OCI-LY7 (cell line): ENCODE data around the gene MAP7D3. TPM values are rescaled to one million over a fixed set of nuclear protein-coding genes. Genes with fewer than 3 reads are reported as not detected.

Experiments used
- BruUV-seq: library from RNA; stranded (reverse); fragments of 400-500 nt; replicated peaks from 2 replicates; lab custom pipeline; 2021; lab: Mats Ljungman, UMichigan
- CTCF ChIA-PET: fragments of 300-600 bp; sonication (Branson Sonifier 250); formaldehyde crosslinking; loops from one replicate; lab custom pipeline; 2022; ENCODE audit warnings: antibody characterized with exemption; ENCODE audit not compliant: unreplicated experiment; lab: Charles Lee
- POLR2A ChIA-PET: fragments of 300-600 bp; sonication (Branson Sonifier 250); formaldehyde crosslinking; loops from one replicate; lab custom pipeline; 2022; ENCODE audit warnings: antibody characterized with exemption; lab: Charles Lee
- DNase-seq: peaks from one replicate; pipeline ENCODE4 v3.0.0-alpha.2; 2015; ENCODE audit warnings: low spot score
- H2AFZ ChIP-seq: fragments of 200-600 bp; sonication (generic), shearing (Covaris generic); 2 replicates; pipeline ENCODE4 v1.6.1; 2014; ENCODE audit warnings: mild to moderate bottlenecking, antibody characterized with exemption, low read length, moderate library complexity
- H3K27ac ChIP-seq: fragments of 200-600 bp; sonication (generic); 2 replicates; pipeline ENCODE4 v1.5.1; 2014; ENCODE audit warnings: mixed run types, low read depth, mild to moderate bottlenecking, moderate library complexity, low read length, inconsistent platforms; ENCODE audit not compliant: poor library complexity, severe bottlenecking
- H3K36me3 ChIP-seq: fragments of 200-600 bp; sonication (generic); 2 replicates; pipeline ENCODE4 v1.6.1; 2014; ENCODE audit warnings: mild to moderate bottlenecking, antibody characterized with exemption, low read length, moderate library complexity, mixed read lengths; ENCODE audit not compliant: insufficient read depth
- H3K4me1 ChIP-seq: fragments of 200-600 bp; sonication (generic); 2 replicates; pipeline ENCODE4 v1.5.1; 2014; ENCODE audit warnings: mild to moderate bottlenecking, low read length; ENCODE audit not compliant: insufficient read depth, poor library complexity, severe bottlenecking
- H3K4me2 ChIP-seq: fragments of 200-600 bp; sonication (generic); 2 replicates; pipeline ENCODE4 v1.6.1; 2014; ENCODE audit warnings: mild to moderate bottlenecking, low read length
- H3K4me3 ChIP-seq: fragments of 200-600 bp; sonication (generic); 2 replicates; pipeline ENCODE4 v1.5.1; 2014; ENCODE audit warnings: mild to moderate bottlenecking, low read depth, low read length; ENCODE audit not compliant: poor library complexity, severe bottlenecking
- H3K79me2 ChIP-seq: fragments of 200-600 bp; sonication (generic); 2 replicates; pipeline ENCODE4 v1.6.1; 2016; ENCODE audit warnings: low read depth, mild to moderate bottlenecking, low read length, moderate library complexity, mixed read lengths; ENCODE audit not compliant: insufficient read depth
- H3K9me2 ChIP-seq: fragments of 200-600 bp; sonication (generic); 2 replicates; pipeline ENCODE4 v1.6.1; 2016; ENCODE audit warnings: mild to moderate bottlenecking, low read length, mixed read lengths; ENCODE audit not compliant: insufficient read depth
- H3K9me3 ChIP-seq: fragments of 200-600 bp; sonication (generic); 2 replicates; pipeline ENCODE4 v1.6.1; 2014; ENCODE audit warnings: mild to moderate bottlenecking, mixed run types, low read length, mixed read lengths
- H4K20me1 ChIP-seq: fragments of 200-600 bp; sonication (generic); 2 replicates; pipeline ENCODE4 v1.6.1; 2014; ENCODE audit warnings: mild to moderate bottlenecking, antibody characterized with exemption, low read length, moderate library complexity, mixed read lengths; ENCODE audit not compliant: insufficient read depth
- CTCF ChIP-seq: fragments of 200-600 bp; sonication (generic); conservative IDR thresholded peaks from 2 replicates; pipeline ENCODE4 v1.5.1; 2014; ENCODE audit warnings: mild to moderate bottlenecking, antibody characterized with exemption, low read length, moderate library complexity, mixed read lengths
- EZH2phosphoT487 ChIP-seq: fragments of 200-600 bp; sonication (generic); IDR thresholded peaks from 2 replicates; pipeline ENCODE4 v1.6.1; 2018; ENCODE audit warnings: low read depth, borderline replicate concordance, mild to moderate bottlenecking, mixed run types, antibody characterized with exemption, low read length, moderate library complexity, mixed read lengths
- intact Hi-C: fragments of 100-400 bp; cut with micrococcal nuclease; formaldehyde crosslinking; loops from one replicate; pipeline ENCODE4 v1.10.0; 2022; ENCODE audit not compliant: unreplicated experiment
- total RNA-seq, 2 experiments: library from RNA; depleted of rRNA in 1 of 2; stranded (reverse); fragments of >200 nt in 1 of 2; shearing (Covaris generic) in 1 of 2; gene quantifications; 2 replicates each; pipeline ENCODE4 v1.2.3, GENCODE V29; 2014 to 2022

The MAP7D3 gene
- total RNA-seq, 2 experiments from 2014 or later = 7.7 to 15.6 TPM

- no peak overlapping the region for H3K27ac ChIP-seq
- no peaks in the 10 kb centered on the region for H3K4me1 ChIP-seq
- no peak overlapping the region for H2AFZ ChIP-seq
- TF ChIP-seq CTCF (no peak), EZH2phosphoT487 (no peak)
- no peaks in the 10 kb centered on the region for H3K9me3 ChIP-seq
- H4K20me1 ChIP-seq = no peaks in the 10 kb centered on the region
- no peaks in the 10 kb centered on the region for H3K9me2 ChIP-seq
- DNase-seq = no peak
- H3K4me3 ChIP-seq = no peak overlapping the region
- POLR2A ChIA-PET = interaction anchor here (0.7 kb wide), 1 partner anchor 56 kb away, joined by 3 read pairs; no protein-coding TSS in a partner anchor
- intact Hi-C loops = no loop called here
- CTCF ChIA-PET = no interaction called here
- no peaks in the 10 kb centered on the region for H3K79me2 ChIP-seq
- BruUV-seq = no TSS peak
- H3K36me3 ChIP-seq = no peaks in the 10 kb centered on the region
- H3K4me2 ChIP-seq = no peak overlapping the region
Observed at GRCh38 chrX:136192135-136192534, 59.1 kb downstream of the MAP7D3 start.

GRCh38 chrX:136191171-136191570, 60.0 kb downstream of the MAP7D3 start:
- POLR2A ChIA-PET = no interaction called here
- no peak for DNase-seq

More at GRCh38 chrX:136191171-136191570, 60.0 kb downstream of the MAP7D3 start:
- Histone ChIP-seq H3K9me2 (no peaks in the 10 kb centered on the region), H3K27ac (no peak overlapping the region), H2AFZ (no peak overlapping the region), H4K20me1 (no peaks in the 10 kb centered on the region), H3K4me2 (no peak overlapping the region), H3K4me3 (no peak overlapping the region), H3K9me3 (no peaks in the 10 kb centered on the region), H3K79me2 (no peaks in the 10 kb centered on the region), H3K36me3 (no peaks in the 10 kb centered on the region), H3K4me1 (no peaks in the 10 kb centered on the region)
- intact Hi-C loops = no loop called here
- BruUV-seq = no TSS peak
- CTCF ChIA-PET = no interaction called here
- TF ChIP-seq CTCF (no peak), EZH2phosphoT487 (no peak)
